ENCODE results near the gene TAAR5.
"Not testable (repeated sequence)": the region's sequence is repeated elsewhere in the genome, so short reads cannot be mapped to it uniquely, and the experiment has no call there.

TAAR5 gene, protein sequence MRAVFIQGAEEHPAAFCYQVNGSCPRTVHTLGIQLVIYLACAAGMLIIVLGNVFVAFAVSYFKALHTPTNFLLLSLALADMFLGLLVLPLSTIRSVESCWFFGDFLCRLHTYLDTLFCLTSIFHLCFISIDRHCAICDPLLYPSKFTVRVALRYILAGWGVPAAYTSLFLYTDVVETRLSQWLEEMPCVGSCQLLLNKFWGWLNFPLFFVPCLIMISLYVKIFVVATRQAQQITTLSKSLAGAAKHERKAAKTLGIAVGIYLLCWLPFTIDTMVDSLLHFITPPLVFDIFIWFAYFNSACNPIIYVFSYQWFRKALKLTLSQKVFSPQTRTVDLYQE

DNA sequence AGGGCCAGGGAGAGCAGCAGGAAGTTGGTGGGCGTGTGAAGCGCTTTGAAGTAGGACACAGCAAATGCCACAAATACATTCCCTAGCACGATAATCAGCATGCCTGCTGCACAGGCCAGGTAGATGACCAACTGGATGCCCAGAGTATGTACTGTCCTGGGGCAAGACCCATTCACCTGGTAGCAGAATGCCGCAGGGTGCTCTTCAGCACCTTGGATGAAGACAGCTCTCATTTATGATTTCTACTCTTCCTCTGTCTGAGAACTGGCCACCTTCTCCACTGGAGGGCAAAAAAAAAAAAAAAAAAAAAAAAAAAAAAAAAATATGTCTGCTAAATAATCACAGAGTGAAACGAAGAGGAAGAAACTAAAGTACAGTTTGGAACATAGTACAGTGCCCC, at the start of gene TAAR5:
Gene TAAR5, minus strand, starts transcription at position 288 of the 400 bp plus-strand sequence. Its CDS starts 55 bp downstream, at position 233.
- no peak for DNase-seq (ENCODE audit: low read depth)

GRCh38 chr6:132637135-132637534, 47.6 kb upstream of the TAAR5 start:
- DNase-seq (ENCODE audit: low read depth), result not testable (repeated sequence)

DNA sequence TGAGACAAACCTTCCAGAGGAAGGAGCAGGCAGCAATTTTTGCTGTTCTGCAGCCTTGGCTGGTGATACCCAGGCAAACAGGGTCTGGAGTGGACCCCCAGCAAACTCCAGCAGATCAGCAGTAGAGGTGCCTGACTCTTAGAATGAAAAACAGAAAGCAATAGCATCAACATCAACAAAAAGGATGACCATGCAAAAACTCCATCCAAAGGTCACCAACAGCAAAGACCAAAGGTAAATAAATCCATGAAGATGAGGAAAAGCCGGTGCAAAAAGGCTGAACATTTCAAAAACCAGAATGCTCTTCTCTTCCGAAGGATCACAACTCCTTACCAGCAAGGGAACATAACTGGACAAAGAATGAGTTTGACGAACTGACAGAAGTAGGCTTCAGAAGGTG, 46.4 kb upstream of the TAAR5 start:
- not testable (repeated sequence) for DNase-seq (ENCODE audit: low read depth)

DNA sequence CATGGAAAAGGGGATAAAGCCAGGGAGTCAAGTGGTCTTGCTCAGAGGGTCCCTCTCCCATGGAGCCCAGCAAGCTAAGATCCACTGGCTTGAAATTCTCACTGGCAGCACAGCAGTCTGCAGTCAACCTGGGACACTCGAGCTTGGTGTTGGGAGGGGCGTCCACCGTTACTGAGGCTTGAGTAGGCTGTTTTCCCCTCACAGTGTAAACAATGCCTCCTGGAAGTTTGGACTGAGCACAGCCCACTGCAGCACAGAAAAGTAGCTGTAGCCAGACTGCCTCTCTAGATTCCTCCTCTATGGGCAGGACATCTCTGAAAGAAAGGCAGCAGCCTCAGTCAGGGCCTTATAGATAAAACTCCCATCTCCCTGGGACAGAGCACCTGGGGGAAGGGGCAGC, 45.7 kb upstream of the TAAR5 start:
- not testable (repeated sequence) for DNase-seq (ENCODE audit: low read depth)

DNA sequence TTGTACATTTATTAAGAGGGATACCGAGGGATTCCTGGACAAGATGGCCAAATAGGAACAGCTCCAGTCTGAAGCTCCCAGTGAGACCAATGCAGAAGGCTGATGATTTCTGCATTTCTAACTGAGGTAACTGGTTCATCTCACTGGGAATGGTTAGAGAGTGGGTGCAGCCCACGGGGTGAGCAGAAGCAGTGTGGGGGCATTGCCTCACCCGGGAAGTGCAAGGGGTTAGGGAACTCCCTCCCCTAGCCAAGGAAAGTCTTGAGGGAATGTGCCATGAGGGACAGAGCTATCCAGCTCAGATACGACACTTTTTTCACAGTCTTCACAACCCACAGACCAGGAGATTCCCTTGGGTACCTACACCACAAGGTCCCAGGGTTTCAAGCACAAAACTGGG, 45.3 kb upstream of the TAAR5 start:
- DNase-seq (ENCODE audit: low read depth), result no peak

GRCh38 chr6:132633362-132633761, 43.8 kb upstream of the TAAR5 start:
- no peak for DNase-seq (ENCODE audit: low read depth)

GRCh38 chr6:132624175-132624574, 34.6 kb upstream of the TAAR5 start, which contains the start of gene TAAR2:
TAAR2 (minus strand) TSS chr6:132624275; CDS start chr6:132624275, 0 bp downstream.
- DNase-seq (ENCODE audit: low read depth), result no peak

GRCh38 chr6:132623106-132623845, 33.7 kb upstream of the TAAR5 start:
- no peak for DNase-seq (ENCODE audit: low read depth)

- no peak for DNase-seq (ENCODE audit: low read depth)
Measured at GRCh38 chr6:132616677-132617076, 27.1 kb upstream of the TAAR5 start.

DNA sequence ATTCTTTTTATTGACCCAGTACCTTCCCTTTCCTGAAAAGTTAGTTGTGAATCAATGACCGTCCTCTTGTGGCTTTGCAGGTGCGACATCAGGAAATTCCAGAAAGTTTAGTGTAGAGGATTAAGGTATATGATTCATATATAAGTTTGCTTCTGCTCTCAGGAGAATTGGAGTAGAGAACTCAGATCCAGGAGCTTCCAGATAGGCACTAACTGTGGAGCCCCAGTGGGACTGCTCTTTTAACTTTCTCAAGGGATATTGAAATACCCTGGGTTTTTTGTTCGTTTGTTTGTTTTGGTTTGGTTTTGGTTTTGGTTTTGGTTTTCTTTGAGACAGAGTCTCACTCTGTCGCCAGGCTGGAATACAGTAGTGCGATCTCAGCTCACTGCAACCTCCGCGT, 25.0 kb upstream of the TAAR5 start:
- DNase-seq (ENCODE audit: low read depth), result no peak

DNA sequence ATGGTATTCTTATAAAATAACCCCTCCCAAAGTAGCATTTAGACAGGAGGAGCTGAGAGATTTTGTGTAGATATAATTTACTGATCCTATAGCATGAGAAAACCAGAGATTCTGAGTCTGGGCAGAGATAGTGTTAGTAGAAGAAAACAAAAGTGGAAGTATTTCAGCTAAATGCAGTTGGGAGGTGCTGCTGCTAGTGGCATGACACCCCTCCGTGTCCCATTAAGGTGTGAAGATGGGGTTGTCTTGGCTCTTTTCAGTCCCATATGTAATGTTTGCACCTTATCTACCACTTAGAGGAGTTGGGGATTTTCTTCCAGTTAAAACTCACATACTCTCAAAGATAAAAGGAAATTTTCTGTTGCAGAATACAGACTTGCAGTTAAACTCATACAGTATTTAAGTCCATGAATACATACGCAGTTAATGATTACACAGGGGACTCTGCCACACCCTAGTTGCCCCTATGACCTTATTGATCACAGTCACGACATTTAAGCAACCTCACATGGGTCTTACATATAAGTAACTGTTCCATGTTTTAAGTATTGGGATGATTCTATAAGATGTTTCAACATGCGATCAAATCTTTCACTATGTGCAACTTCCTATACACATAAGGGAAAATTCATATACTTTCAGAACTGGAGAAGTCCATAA, 23.0 kb upstream of the TAAR5 start:
- no peak for DNase-seq (ENCODE audit: low read depth)

DNA sequence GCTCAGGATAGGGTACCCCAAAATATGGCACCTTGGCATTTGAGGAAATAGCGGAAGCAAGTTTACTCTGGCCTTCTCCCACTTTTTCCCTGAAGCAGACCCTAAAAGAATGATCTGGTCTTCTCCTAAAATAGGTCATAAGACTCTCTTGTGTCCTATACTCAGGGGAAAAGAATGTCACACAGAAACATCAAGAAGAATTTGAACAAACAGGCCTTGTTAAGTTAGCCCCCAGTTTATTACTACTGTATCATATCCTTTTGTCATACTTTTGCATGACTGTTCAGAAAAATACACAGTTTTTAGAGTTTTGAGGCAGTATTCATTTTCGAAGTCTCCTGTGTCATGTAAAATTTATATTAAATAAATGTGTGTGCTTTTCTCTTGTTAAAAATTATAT, 22.1 kb upstream of the TAAR5 start:
- no peak for DNase-seq (ENCODE audit: low read depth)

GRCh38 chr6:132607544-132608233, 18.1 kb upstream of the TAAR5 start:
- DNase-seq (ENCODE audit: low read depth), result no peak

DNA sequence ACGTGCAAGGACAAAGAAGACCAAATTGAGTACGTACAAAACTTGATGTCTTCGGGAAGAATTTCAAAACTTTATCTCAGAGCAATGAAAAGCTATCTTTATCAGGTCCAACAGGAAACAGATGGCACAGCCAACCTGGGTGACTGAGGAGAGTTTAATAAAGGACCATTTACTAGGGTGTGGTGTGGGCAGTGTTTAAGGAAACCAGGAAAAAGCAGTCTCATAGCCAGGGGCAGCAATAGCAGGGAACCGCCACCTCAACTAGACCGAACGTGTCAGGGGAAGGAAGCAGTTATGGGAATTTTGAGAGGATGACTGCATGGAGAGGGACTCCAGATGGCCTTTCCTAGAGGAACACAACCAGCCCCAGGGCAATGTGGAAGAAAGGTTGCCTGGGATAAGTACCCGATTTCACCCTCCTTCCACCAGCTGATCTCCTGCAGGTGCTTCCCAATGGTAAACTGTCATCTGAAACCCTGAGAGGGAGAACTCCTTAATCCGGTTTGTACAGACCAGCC, 15.2 kb upstream of the TAAR5 start:
- DNase-seq (ENCODE audit: low read depth), result no peak

DNA sequence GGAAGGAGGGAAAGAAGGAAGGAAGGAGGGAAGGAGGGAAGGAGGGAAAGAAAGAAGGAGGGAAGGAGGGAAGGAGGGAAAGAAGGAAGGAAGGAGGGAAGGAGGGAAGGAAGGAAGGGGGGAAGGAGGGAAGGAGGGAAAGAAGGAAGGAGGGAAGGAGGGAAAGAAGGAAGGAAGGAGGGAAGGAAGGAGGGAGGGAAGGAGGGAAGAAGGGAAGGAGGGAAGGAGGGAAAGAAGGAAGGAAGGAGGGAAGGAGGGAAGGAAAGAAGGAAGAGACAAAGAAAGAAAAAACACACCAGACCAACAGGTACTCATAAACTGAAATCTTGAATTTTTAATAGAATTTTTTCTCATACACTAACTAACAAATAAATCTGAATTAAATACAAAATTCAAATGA, 11.4 kb upstream of the TAAR5 start:
- not testable (repeated sequence) for DNase-seq (ENCODE audit: low read depth)

- DNase-seq (ENCODE audit: low read depth), result no peak
Measured at GRCh38 chr6:132598473-132598872, 8.9 kb upstream of the TAAR5 start.

- no peak for DNase-seq (ENCODE audit: low read depth)
Measured at GRCh38 chr6:132596201-132596600, 6.7 kb upstream of the TAAR5 start.

DNA sequence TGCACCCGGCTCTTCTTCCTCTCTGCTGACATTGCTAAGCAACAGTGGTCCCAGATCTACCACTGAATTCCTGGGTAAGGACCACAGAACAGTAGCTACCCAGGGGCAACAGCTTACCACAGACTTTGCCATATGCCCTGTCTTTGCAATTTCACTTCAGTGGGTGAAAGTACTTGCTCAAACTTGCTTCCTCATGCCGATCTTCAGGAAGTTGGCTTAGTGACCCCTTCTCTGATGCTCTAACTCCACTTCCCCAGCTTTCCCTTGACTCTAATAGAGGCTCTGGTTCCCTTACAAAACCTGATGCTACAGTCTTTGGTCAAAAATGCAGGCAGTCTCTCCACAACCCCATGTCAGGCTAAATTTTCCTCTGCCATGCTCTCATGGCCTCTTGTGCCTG, 3.3 kb upstream of the TAAR5 start:
- DNase-seq (ENCODE audit: low read depth), result no peak

DNA sequence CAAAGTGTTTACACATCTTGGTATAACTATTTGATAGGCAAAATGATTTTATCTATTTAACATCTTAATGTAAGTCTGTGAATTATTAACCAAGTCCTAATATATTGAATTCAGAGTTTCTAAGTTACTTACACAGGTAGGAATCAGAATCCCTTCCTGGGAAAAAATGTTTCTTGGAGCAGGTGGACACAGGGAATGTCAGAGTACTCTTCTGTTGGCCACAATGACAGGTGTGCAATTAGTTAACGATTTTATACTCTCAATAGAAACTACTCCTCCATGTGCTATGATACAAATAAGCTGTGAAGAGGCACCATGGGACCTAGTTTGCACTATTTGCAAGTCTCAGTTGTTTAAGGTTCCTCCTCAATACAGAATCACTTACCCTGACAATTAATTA, 821 bp upstream of the TAAR5 start:
- DNase-seq (ENCODE audit: low read depth), result no peak

DNA sequence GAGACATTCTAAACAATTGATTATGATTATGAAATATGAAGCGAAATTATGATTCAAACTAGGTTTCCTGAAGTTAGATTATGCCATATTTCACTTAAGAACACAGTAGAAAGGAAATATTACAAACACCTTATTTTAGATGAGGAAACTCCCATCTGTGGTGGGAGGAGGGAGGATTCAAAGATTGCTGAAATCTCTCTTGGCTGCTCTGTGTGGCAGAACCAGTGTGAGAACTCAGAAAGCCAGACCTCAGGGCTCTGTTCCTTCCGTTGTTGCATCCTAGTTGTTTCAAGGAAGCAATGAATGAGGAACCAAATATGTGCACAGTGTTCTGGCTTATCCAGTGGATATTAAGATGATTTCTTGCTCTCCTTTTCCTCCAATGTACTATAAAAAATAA, 2.1 kb downstream of the TAAR5 start:
- no peak for DNase-seq (ENCODE audit: low read depth)

- no peak for DNase-seq (ENCODE audit: low read depth)
Measured at GRCh38 chr6:132584698-132585097, 4.8 kb downstream of the TAAR5 start.

- no peak for DNase-seq (ENCODE audit: low read depth)
Measured at GRCh38 chr6:132571774-132572173, 17.8 kb downstream of the TAAR5 start.

Measured in fibroblast of gingiva (primary cell).